GM18520 (cell line): Measurements from ENCODE around the gene ART1.

Experiments used
- ATAC-seq: cut with Tn5 transposase; IDR thresholded peaks from one replicate; pipeline ENCODE4 v1.9.1; 2021; ENCODE audit not compliant: unreplicated experiment

ART1 gene

DNA sequence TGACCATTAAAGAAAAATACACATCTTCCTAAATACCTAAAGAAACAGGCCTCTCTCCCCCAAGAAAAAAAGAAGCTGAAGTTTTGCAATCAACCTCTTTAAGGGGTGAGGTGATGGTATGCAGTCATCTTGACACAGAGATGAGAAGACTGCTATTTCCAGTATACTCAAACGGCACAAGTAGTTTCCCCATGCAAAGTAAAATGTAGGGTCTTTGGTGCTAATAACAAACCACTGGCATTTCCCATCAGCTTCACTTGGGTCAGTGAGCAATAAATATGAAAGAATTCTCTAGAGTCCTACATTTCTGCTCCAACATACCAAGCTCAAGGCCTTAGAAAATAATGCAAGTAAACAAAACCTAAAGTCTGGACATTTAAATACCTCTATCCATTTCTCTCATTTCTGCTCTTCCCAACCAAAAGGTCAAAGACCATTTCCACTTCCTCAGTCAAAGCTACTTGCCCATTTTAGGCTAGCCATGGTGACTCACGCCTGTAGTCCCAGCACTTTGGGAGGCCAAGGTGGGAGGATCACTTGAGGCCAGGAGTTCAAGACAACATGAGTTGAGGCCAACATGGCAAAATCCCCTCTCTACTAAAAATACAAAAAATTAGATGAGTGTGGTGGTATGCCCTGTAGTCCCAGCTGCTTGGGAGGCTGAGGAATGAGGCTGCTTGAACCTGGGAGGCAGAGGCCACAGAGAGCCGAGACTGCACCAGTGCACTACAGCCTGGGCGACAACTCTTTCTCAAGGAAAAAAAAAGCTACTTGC, 65.7 kb downstream of the ART1 start:
- ATAC-seq, result no peak

DNA sequence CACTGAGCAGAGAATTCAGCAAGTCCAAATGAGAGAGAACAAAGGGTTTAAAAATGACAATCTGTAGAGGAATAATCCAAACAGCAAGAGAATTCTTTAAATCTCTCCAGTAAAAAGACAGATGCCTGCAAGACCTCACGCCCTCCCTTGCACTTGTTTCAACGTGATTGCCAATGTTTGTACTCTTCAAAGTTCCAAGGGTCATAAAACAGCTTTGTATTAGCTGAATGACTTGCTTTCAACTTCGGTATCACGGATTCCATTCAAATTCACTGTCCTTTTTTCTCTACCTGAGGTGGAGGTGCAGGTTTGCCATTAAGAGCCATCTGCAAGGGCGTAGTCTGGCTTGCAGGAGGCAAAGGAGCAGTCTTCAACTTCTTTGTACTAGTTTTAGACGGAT, 67.3 kb downstream of the ART1 start:
- no peak for ATAC-seq
